Right ventricle myocardium inferior (tissue), 1 donor: ENCODE data around the gene GRAMD2A. TPM values are rescaled to one million over a fixed set of nuclear protein-coding genes. Genes with fewer than 3 reads are reported as not detected.

Experiments
- ATAC-seq: fragments of 200-7000 bp; cut with Tn5 transposase; one replicate; pipeline ENCODE4 v1.9.1; 2020; ENCODE audit warnings: mild to moderate bottlenecking, moderate library complexity
- DNase-seq: peaks from one replicate; pipeline ENCODE4 v3.0.0; 2021; ENCODE audit errors: missing footprints
- intact Hi-C: fragments of 100-400 bp; cut with DNase I; formaldehyde crosslinking; loops from one replicate; pipeline ENCODE4 v1.11.0; 2022
- total RNA-seq: library from RNA; stranded (reverse); fragmentation: NEBNext Ultra II Directional; extraction: Animal tissue kit (Norgen Biotek cat#: 25700); gene quantifications from one replicate; pipeline ENCODE4 v1.2.1, GENCODE V29; 2021
- donor health status: DM: no; HTN: yes; CAD: no; lungs with severe emphysema.

The GRAMD2A gene
- total RNA-seq, 1 donor from 2014 or later: not detected

- intact Hi-C loops: no loop called here
- no peak for DNase-seq
- ATAC-seq: no peak
Measured at GRCh38 chr15:72197041-72197459, 537 bp downstream of the GRAMD2A start.

DNA sequence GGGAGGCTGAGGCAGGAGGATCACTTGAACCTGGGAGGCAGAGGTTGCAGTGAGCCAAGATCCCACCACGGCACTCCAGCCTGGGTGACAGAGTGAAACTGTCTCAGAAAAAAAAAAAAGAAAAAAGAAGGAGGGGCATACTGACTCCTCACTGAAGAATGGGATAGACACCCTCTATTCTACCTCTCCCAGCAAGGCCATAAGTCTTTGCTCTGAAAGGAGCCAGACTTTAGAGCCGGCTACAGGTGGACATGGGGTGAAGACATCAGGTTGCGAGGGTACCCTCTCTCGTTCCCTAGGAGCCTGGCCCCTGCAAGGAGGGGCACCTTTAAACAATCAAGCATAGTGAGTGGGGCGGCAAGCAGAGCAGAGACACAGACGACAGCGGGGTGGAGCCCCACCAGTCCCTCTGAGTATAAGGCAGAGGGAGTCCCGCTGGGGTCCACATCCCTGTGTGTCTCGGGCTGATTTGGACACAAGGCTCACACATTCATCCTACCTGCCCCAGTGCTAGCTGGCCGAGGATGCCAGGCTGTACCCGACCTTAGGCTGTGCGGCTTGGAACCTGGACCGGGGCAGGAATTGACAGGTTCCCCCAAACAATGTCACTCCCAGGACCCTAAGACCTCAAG, 1.1 kb downstream of the GRAMD2A start:
- DNase-seq: no peak
- intact Hi-C loops: no loop called here
- no peak for ATAC-seq

DNA sequence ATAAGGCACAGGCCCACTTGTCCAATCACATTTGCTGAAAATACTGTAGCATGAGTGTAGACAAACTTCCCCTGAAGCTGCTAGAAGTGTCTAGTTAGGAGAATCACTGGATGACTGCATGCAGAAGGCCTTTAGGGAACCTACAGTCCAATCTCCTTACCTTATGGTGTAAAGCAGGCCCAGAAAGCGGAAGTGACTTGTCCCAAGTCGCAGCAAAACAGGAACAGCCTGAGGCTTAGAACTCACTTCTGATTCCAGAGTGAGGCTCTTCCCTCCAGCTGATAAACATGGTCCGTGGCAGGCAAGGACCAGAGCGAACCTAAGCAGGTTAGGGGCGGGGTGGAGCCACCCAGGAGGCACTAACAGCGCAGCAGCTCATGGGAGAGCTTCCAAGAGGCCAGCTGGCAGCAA, 2.5 kb downstream of the GRAMD2A start:
- ATAC-seq (no peak), DNase-seq (peak; percentile 70)
- intact Hi-C loops: no loop called here

DNA sequence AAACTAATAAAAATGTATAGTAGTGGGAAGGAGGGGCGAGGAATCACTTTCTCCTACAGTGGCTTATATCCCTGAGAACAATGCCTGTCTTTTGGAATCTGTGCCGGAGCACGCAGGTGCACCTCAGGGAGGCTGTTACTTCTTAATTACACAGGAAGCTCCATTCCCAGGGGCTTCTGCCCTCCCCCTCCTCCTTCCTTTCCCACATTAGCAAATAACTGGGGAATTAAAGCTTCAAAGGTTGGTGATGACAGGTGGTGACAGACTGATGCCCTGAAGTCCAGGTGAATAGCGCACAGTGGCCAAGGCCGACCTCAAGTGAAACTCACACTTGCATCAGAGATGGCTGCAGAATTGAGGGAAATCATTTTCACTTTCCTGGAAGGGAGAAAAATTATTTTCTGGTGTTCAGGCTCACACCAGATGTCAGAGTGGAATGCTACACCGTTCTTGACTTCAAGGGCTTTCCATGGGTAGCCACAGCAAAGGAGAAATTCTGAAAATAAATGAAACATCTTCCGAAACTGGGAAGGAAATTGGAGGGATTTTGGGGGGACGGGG, 3.7 kb downstream of the GRAMD2A start:
- intact Hi-C loops: no loop called here
- DNase-seq: no peak
- ATAC-seq: no peak

- DNase-seq: no peak
- intact Hi-C loops: no loop called here
- no peak for ATAC-seq
Measured at GRCh38 chr15:72192416-72192815, 5.2 kb downstream of the GRAMD2A start.

GRCh38 chr15:72189250-72189902, 8.2 kb downstream of the GRAMD2A start:
- DNase-seq: no peak
- ATAC-seq: no peak
- intact Hi-C loops: no loop called here

DNA sequence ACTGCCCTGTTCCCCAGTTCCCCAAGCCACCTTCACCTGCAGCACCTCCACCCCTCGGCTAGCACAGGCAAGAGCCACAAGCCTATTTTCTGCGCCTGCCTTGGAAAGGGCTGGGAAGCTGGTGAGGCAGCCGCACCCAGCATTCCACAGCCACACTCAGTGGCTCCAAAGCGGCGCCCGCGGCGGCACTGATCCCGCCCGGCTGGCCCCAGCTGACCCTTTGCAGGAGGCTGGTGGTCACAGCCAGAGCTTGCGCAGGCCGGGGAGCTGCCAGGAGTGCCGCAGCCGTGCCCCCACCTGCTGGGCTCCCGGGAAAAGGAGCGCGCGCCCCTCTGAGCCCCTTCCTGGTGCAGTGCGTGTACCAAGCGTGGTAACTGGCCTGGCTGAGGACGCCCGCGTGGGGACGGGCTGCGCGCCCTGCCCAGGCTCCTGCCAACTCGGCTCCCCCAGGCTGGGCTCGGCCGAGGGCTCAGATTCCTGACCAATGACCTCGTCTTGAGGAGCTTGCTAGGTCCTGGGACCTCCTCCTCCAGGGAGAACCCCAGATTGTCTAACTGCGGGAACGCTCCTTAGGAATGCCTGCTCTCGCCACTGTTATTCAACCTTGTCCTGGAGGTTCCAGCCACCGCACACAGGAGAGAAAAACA, 13.3 kb downstream of the GRAMD2A start:
- intact Hi-C loops: no loop called here
- ATAC-seq: peak; percentile 59
- no peak for DNase-seq

GRCh38 chr15:72183781-72184164, 13.8 kb downstream of the GRAMD2A start:
- DNase-seq (no peak), ATAC-seq (no peak)
- intact Hi-C loops: no loop called here

DNA sequence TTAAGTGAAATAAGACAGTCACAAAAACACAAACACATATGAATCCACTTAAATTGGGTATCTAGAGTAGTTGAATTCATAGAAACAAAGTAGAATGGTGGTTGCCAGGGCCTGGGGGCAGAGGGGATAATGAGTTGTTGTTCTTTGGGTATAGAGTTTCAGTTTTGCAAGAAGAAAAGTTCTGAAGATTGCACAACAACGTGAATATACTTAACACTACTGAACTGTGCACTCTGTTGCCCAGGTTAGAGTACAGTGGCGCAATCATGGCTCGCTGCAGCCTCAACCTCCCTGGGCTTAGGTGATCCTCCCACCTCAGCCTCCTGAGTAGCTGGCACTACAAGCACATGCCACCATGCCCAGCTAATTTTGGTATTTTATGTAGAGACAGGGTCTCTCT, 14.9 kb downstream of the GRAMD2A start:
- intact Hi-C loops: no loop called here
- DNase-seq: no peak
- ATAC-seq: no peak

- intact Hi-C loops: no loop called here
- no peak for DNase-seq
- no peak for ATAC-seq
Measured at GRCh38 chr15:72182244-72182643, 15.3 kb downstream of the GRAMD2A start.

DNA sequence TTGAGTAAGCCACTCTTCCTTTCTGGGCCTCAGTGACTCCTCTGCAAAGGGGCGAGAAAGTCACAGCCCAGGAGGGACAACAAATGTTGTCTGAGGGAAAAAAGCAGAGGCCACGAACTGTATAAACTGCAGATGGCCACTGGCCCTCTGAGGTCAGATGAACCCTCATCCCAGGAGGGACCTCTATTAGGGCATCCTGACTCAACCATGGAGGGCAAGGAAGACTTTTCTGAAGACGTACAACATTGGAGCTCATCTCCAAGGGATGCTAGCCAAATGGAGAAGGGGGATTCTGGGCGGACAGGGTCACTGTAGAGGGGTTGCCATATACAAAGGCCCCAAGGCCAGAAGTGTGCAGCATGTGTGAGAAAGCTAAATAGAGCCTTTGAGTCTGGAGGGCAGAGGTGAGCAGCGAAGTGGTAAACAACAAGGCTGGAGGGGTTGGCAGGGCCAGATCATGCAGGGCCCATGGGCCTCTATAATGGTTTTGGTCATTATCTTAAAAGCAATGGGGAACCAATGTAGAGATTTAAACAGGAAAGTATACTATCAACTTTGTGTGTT, 16.7 kb downstream of the GRAMD2A start:
- no peak for DNase-seq
- ATAC-seq: no peak
- intact Hi-C loops: no loop called here

GRCh38 chr15:72179950-72180581, 17.5 kb downstream of the GRAMD2A start:
- intact Hi-C loops: no loop called here
- DNase-seq: no peak
- ATAC-seq: no peak

- ATAC-seq (no peak), DNase-seq (no peak)
- intact Hi-C loops: no loop called here
Measured at GRCh38 chr15:72178976-72179585, 18.5 kb downstream of the GRAMD2A start.

DNA sequence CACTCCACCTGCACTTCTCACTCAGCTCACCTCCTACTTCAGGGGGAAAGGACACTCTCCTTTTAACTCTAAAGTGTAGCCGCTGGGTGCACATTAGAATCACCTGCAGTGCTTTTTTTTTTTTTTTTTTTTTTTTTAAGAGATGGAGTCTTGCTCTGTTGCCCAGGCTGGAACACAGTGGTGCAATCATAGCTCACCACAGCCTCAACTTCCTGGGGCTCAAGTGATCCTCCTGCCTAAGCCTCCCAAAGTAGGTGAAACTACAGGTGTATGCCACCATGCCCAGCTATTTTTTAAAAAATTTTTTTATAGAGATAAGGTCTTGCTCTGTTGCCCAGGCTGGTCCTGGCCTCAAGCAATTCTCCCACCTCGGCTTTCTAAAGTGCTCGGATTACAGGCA, 20.8 kb downstream of the GRAMD2A start:
- intact Hi-C loops: no loop called here
- DNase-seq (no peak), ATAC-seq (no peak)

GRCh38 chr15:72176159-72176558, 21.4 kb downstream of the GRAMD2A start:
- ATAC-seq: peak; percentile 51
- no peak for DNase-seq
- intact Hi-C loops: no loop called here

DNA sequence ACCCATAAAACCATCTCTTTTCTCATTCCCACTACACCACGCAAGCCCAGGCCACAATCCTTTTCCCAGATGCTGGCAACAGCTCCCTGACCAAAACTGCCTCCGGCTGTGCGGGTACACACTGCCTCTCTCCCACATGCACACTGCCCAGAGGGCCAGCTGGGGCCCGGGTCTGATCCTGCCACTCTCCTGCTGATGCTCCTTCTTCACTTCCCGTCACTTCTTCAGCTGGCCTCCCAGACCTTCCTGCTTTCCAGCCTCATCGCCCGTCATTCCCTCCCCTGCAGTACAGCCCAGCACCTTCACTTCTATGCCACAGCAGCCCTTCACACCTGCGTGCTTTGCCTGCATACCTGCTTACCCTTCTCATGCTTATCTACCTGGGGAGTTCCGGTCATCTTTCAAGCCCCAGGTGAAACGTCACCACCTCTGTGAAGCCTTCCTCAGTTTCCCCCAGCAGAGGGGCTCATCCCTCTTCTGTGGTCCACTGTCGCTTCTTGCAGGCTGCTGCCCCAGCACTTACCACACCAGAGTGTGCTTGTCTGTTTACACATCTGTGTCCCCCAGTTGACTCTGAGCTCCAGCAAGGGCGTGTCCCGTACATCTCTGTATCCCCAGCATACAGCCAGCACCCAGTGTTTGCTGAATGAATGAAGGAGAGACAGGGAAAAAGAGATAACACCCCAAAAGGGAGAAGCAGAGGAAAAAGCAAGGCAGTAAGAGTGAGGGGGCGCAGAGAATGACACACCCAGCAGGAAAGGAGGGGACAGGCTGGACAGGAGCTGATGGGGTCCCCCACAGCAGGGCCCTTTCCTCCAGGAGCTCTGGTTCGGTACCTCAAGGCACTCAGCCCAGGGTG, 22.2 kb downstream of the GRAMD2A start:
- ATAC-seq (no peak), DNase-seq (no peak)
- intact Hi-C loops: no loop called here

DNA sequence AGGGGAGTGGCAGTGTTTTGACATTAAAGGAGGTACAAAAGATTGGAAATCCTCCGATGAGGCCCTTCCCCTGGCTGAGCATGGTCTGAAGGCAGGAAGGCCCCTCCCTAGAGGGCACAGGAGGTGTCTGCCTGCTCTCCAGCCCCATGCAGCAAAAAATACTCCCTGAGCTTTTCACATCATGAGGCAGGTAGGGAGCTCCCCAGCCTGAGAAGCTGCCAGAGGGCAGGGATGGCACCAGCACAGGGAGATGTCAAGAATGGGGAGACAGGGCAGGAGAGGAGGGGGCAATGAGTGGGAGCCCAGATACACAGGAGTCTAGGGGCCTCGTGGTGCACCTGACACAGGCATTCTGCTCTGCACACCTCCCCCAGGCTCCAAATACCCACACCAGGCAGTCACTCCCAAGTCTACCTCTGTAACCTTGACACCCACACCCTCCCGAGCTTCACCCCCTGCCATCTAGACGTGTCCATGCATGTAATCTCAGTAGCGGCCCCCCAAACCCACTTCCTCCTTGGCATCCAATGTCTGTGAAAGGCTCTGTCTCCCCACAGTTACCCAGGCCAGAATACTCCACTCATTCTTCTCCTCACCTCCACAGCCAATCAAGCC, 22.9 kb downstream of the GRAMD2A start:
- intact Hi-C loops: no loop called here
- no peak for DNase-seq
- ATAC-seq: no peak
